Muscle of leg (tissue), 11 donors: ENCODE data around the gene SLC35B2. TPM values are rescaled to one million over a fixed set of nuclear protein-coding genes. Genes with fewer than 3 reads are reported as not detected.

Experiments used
- DNase-seq: peaks from one replicate; pipeline ENCODE4 v3.0.0; 2013
- H3K27ac ChIP-seq: one replicate; pipeline ENCODE4 v1.5.1; 2013; ENCODE audit warnings: mild to moderate bottlenecking, low read length, control low read depth
- H3K27me3 ChIP-seq: one replicate; pipeline ENCODE4 v1.6.1; 2013; ENCODE audit warnings: low read length; ENCODE audit not compliant: control insufficient read depth, insufficient read depth
- H3K36me3 ChIP-seq: one replicate; pipeline ENCODE4 v1.6.1; 2013; ENCODE audit warnings: low read length; ENCODE audit not compliant: control insufficient read depth, insufficient read depth
- H3K4me1 ChIP-seq: one replicate; pipeline ENCODE4 v1.6.1; 2013; ENCODE audit warnings: low read length; ENCODE audit not compliant: control insufficient read depth, insufficient read depth
- H3K4me3 ChIP-seq: one replicate; pipeline ENCODE4 v1.5.1; 2013; ENCODE audit warnings: low read length, control low read depth
- H3K9me3 ChIP-seq: replicated peaks from 2 replicates; pipeline ENCODE4 v1.6.1; 2013; ENCODE audit warnings: low read depth, low read length; ENCODE audit not compliant: control insufficient read depth
- WGBS: methylation state at CpG from one replicate; pipeline ENCODE4 v1.1.5; 2013; ENCODE audit warnings: missing lambda C conversion rate; ENCODE audit not compliant: insufficient coverage; 5-methylcytosine and 5-hydroxymethylcytosine counted together
- polyA plus RNA-seq, 8 donors: library from polyadenylated mRNA; unstranded; fragments of 120-200 nt; gene quantifications; one replicate each; pipeline versions ENCODE4 v1.2.1 to v1.2.3, GENCODE V29; 2013; ENCODE audit warnings: inconsistent platforms in 1 of 8, low replicate concordance in 1 of 8; ENCODE audit not compliant: insufficient read length in 8 of 8, insufficient read depth in 1 of 8
- total RNA-seq: library from RNA; stranded (reverse); fragments of 120-200 nt; gene quantifications from one replicate; pipeline ENCODE4 v1.2.4, GENCODE V29; 2013

Gene SLC35B2
- total and polyA plus RNA-seq, 9 donors, result 27.6 to 42.4 (median 34.8) TPM

DNA sequence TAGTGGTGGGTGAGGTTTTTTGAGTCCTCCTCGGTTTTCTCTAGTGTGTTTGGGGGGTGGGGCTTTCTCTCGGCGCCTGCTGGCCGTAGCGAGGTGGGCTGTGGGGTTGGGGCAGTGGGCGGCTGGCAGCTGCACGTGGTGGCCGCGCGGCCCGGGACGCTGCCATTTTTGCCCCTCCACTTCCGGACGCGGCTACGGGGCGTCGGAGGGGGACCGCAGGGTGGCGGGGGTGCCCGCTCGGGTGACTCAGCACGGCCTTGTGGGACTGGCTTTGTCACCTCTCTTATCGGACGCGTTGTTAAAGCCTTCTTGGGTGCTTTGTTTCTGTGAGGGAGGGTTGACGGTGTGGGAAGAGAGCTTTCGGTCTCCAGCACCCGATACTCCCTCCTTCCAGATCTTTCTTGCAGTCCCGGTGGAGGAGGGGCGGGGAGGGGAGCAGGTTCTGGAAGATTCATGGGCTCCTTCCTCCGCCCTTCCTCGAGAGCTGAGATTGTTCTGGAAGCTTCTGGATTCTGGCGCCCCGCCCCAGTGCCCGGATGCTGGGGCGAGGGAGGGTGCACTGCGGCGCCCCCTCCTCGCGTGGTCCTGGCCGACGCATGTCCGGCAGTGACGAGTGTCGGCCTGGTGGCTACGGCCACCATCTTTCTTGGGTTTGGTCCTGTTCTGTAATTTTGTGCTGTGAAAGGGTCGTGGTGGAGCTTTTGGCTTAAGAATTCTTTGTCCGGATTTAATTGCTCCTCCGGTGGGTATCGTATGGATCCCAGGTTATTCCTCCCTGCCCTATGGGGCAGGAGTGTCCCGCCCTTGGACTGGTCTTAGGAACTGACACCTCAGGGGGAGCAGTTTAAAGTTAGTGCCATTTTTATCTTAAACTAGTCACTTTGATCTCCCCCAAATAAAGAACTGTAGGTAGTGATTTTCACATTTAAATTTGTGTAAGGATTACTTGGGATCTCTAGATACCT is 9.7 kb downstream of the SLC35B2 start:
- H3K9me3 ChIP-seq, result no peaks in the 10 kb centered on the region
- peak overlapping the region; percentile 92 for H3K4me3 ChIP-seq
- H3K27ac ChIP-seq, result peak overlapping the region; percentile 97
- peaks cover 14% of the 10 kb centered on the region for H3K4me1 ChIP-seq
- peaks cover 42% of the 10 kb centered on the region for H3K36me3 ChIP-seq
- peak; percentile 81 for DNase-seq
- WGBS, result under 1% methylated on average over 29 of the region's 52 CpGs
- H3K27me3 ChIP-seq, result no peaks in the 10 kb centered on the region

- H3K27ac ChIP-seq, result peak within 1 kb of the TSS; percentile 97
- WGBS, result 0% methylated on average over 11 of the region's 34 CpGs
- H3K27me3 ChIP-seq, result no peaks in the 10 kb centered on the region
- peaks cover 14% of the 10 kb centered on the region for H3K4me1 ChIP-seq
- H3K9me3 ChIP-seq, result no peaks in the 10 kb centered on the region
- H3K4me3 ChIP-seq, result peak within 1 kb of the TSS; percentile 92
- peaks cover 34% of the 10 kb centered on the region for H3K36me3 ChIP-seq
- peak; percentile 99 for DNase-seq
Observed at GRCh38 chr6:44246663-44247337, 10.5 kb downstream of the SLC35B2 start, which contains the start of gene HSP90AB1. TSS of gene HSP90AB1 (plus strand) at chr6:44247101. CDS start at chr6:44248630, 1,529 bp downstream.

DNA sequence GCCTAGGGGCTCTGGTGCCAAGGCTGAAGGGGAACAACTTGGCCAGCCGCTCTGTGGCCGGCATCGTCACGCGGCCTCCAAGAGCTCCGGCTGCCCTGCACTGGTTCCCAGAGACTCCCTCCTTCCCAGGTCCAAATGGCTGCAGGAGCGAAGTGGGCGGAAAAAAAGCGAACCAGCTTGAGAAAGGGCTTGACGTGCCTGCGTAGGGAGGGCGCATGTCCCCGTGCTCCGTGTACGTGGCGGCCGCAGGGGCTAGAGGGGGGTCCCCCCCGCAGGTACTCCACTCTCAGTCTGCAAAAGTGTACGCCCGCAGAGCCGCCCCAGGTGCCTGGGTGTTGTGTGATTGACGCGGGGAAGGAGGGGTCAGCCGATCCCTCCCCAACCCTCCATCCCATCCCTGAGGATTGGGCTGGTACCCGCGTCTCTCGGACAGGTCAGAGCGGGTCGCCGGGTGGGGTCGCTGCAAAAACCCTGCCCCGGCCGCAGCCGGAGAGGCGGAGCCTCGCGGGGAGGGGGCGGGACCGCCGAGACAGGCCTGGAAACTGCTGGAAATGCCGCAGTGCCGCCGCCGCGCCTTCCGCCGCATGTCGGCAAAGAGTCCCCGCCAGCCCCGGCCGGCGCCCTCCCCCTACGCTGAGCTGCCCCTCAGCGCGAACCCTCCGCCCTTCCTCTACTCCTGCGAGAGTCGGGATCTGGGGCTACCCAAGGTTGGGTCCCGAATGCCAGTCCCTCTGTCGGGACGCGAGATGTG is 11.2 kb downstream of the SLC35B2 start:
- Histone ChIP-seq H3K36me3 (peaks cover 27% of the 10 kb centered on the region), H3K4me3 (peak overlapping the region; percentile 92), H3K27ac (peak overlapping the region; percentile 97), H3K27me3 (no peaks in the 10 kb centered on the region), H3K4me1 (peaks cover 14% of the 10 kb centered on the region), H3K9me3 (no peaks in the 10 kb centered on the region)
- under 1% methylated on average over 49 of the region's 62 CpGs for WGBS
- DNase-seq, result peak; percentile 94

- peaks cover 21% of the 10 kb centered on the region for H3K36me3 ChIP-seq
Observed at GRCh38 chr6:44245391-44245911, 11.9 kb downstream of the SLC35B2 start.

GRCh38 chr6:44243345-44243744 is 14.0 kb downstream of the SLC35B2 start:
- Histone ChIP-seq H3K27me3 (no peaks in the 10 kb centered on the region), H3K27ac (no peak overlapping the region), H3K4me1 (peaks cover 7% of the 10 kb centered on the region), H3K36me3 (no peaks in the 10 kb centered on the region), H3K4me3 (no peak overlapping the region), H3K9me3 (no peaks in the 10 kb centered on the region)
- no peak for DNase-seq
- WGBS, result no CpG with 5 or more reads among the region's 7 CpGs

More at GRCh38 chr6:44245391-44245911, 11.9 kb downstream of the SLC35B2 start:
- H3K9me3 ChIP-seq, result no peaks in the 10 kb centered on the region
- H3K4me1 ChIP-seq, result peaks cover 14% of the 10 kb centered on the region
- H3K27ac ChIP-seq, result peak overlapping the region; percentile 97
- WGBS, result 70% methylated on average over 8 of the region's 12 CpGs
- H3K4me3 ChIP-seq, result peak overlapping the region; percentile 92
- DNase-seq, result no peak
- H3K27me3 ChIP-seq, result no peaks in the 10 kb centered on the region

GRCh38 chr6:44238687-44239350 is 18.5 kb downstream of the SLC35B2 start:
- Histone ChIP-seq H3K9me3 (no peaks in the 10 kb centered on the region), H3K27me3 (no peaks in the 10 kb centered on the region), H3K4me3 (no peak overlapping the region), H3K36me3 (peaks cover 19% of the 10 kb centered on the region), H3K27ac (no peak overlapping the region), H3K4me1 (peaks cover 29% of the 10 kb centered on the region)
- WGBS, result 93% methylated on average over 3 of the region's 7 CpGs
- no peak for DNase-seq

DNA sequence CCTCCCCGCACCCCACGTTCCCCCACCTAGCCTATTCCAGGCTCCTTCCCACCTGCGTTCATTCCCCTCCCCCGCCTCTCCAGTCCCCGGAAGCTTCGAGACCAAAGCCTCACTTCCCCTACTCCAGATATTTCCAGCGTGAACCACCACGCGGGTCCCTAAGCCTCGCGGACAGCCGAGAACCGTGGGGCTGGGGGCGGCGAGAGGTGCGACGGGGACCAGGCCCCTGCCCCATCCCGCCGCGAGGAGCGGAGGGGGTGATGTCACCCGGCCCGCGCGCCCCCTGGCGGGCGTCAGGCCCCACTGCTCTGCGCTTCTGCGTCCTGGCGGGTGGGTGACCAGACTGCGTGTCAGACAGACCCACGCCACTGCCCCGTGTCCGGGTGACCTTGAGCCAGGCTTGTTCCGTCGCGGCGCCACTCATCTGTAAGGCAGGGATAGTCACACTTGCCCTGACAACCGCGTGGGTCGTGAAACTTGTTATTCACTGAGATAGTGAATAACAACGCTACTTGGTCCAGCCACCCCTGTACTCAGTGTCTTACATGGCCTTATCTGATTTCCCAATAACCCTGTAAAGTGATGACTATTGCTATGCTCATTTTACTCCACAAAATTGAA is 19.4 kb downstream of the SLC35B2 start:
- WGBS, result 3% methylated on average over 40 of the region's 42 CpGs
- Histone ChIP-seq H3K4me3 (peak overlapping the region; percentile 73), H3K36me3 (peaks cover 27% of the 10 kb centered on the region), H3K9me3 (no peaks in the 10 kb centered on the region), H3K27me3 (no peaks in the 10 kb centered on the region), H3K4me1 (peaks cover 38% of the 10 kb centered on the region), H3K27ac (peak overlapping the region; percentile 94)
- DNase-seq, result peak; percentile 85

DNA sequence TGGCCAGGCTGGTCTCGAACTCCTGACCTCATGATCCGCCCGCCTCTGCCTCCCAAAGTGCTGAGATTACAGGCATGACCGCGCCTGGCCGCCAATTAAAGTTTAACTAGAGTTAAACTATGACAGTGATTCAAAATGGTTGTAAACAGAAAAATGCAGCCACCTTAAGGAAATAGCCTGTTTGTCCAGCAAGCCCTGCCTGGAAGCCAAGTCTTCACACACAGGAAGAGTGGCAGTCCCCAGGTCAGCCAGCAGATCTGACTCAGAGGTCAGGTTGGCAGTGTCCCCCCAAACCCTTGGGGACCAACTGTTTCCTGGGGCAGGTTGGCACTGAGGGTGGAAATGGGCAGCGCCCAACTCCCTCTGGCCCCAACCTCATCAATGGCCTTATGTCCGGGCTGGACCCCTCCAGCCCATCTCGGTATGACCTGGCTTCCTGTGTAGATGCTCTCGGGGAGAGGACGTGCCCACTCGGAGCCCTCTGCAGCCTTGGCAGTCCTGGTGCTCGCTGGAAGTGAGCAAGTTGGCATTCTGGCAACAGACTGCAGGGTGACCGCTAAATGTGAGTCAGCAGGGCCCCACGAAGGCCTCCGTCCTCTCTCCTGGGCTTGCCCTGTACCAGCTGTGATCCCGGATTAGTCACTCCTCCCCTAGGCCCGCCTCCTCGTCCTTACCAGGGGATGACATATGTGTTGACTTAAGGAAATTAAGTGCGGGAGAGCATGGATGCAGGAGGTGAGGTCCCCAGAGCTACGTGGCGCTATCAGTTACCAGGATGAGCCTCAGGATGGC is 20.1 kb downstream of the SLC35B2 start:
- Histone ChIP-seq H3K27ac (peak overlapping the region; percentile 94), H3K27me3 (no peaks in the 10 kb centered on the region), H3K4me3 (peak overlapping the region; percentile 73), H3K4me1 (peaks cover 39% of the 10 kb centered on the region), H3K36me3 (peaks cover 33% of the 10 kb centered on the region), H3K9me3 (no peaks in the 10 kb centered on the region)
- 50% methylated on average over 12 of the region's 22 CpGs for WGBS
- peak; percentile 93 for DNase-seq
